Right lung (tissue), 5 donors: ENCODE results near the gene APOC3. TPM values are rescaled to one million over a fixed set of nuclear protein-coding genes. Genes with fewer than 3 reads are reported as not detected.
A peak's percentile ranks its signal among the peaks of the same experiment; 100 is the strongest.

Experiments
- DNase-seq, 2 donors: peaks; one replicate each; pipeline ENCODE4 v3.0.0-alpha.2; 2013
- polyA plus RNA-seq, 5 donors: library from polyadenylated mRNA; unstranded; fragments of 120-200 nt; gene quantifications; one replicate each; pipeline versions ENCODE4 v1.2.1 to v1.2.3, GENCODE V29; 2013; ENCODE audit warnings: inconsistent platforms in 1 of 5, low replicate concordance in 1 of 5; ENCODE audit not compliant: insufficient read length in 5 of 5, insufficient read depth in 1 of 5

APOC3 gene
- polyA plus RNA-seq, 5 donors, result 0.33 to 9.0 TPM; not detected in 3

DNA sequence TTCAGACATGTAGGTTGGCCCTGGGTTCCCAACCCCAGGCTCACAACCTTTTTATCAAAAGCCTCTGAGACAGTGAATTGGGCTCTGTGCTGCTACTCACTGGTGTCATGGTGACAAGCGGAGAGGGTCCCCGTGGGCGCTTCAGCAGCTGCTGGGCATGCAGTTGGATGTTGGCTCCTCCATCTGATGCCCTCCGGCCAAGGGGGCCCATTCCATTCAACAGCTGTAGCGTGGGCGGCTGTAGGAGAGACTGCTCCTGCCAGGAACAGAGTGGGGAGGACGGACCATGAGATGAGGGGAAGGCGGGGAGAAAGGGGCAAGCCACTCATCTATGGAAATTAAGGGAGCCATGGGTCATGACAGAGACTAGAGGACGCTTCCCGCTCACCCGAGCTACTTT lies 43.7 kb downstream of the APOC3 start:
- DNase-seq, result no peak

DNA sequence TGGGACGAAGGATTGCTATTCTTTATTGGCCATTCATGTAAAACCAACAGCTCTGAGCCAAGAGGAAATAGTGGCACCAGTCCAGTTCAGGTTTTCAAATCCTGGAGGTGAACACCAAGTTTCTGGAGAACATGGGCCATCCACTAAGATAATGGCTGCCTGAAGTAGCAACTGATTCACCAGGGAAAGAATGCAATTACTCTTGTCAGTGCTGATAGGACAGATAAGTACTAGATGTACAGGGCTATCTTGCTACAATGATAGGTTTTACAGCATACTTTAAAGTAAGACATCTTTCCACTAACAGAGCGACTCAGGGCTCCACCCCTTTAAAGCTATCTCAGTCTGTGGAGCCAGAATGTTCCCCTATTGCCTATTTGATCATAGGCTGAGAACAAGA lies 44.5 kb downstream of the APOC3 start:
- DNase-seq, result no peak

DNA sequence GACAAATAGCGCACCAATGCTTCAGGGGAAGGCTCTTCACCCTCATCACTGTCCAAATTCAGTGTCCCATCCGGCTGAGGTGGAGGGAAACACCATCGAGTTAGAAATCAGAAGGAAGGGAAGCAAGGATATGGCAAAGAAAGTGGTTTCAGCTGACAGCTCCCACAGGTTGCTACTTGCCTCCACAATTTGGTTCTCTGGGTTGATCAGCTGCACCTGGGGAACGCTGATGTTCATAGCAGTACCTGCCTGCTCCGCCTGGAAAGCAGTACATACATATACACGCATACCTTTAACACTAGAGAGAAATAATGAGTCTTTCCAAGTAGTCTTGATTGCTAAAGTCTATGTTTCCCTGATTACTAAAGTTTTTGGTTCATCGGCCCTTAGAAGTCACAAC lies 45.5 kb downstream of the APOC3 start:
- DNase-seq, result no peak

DNA sequence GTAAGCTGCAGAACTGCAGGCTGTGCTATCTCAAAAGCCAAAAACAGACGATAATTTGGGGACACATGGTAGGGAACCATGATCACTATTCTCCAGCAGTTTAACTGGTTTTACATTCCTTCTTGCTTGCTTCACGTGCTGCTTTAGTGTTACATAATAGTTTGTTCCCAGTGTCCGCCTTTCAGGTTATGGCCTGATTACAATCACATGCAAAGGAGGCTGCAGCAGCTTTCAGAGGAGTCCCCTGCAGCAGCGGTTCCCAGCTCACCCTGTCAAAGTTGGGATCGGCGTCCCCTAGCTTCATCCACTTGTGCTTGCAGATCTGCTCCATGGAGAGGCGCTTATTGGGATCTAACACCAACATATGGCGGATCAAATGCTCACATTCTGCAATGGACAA lies 46.9 kb downstream of the APOC3 start:
- DNase-seq, result no peak

DNA sequence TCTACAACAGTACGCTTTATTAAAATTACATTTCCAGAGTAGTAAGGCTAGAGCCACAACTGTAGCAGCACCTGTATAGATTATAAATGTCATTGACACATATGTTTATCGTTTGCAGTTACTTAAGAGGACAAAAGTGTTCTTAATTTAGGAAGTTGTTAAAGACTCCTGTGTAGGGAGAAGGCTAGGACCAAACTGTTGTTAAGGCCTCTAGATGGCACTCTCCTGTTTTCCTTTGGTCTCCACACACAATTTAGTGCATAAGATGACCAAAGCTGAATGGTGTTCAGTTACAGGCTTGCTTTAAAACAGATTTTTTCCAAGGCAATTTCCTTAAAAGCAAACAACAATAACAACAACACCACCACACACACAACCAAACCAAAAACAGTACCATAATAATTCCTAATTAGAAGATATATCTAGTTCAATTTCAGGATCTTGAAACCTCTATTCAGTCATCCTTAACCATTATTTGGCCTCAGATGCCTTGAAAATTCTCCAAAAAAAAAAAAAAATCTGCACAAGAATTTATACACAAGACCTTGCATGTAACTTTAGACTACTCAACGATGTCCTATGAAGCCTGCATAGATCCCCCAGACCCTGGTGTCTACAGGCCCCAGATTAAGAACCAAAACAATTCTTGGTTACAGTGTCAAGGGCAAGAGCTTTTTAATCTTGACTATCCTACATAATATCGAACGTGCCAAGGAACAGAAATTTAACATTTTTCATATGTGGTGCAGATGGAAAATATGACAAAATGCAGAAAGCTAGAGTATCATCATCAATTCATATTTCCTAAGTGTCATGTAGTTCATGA lies 50.3 kb downstream of the APOC3 start:
- DNase-seq, result peak; percentile 33 to 64

DNA sequence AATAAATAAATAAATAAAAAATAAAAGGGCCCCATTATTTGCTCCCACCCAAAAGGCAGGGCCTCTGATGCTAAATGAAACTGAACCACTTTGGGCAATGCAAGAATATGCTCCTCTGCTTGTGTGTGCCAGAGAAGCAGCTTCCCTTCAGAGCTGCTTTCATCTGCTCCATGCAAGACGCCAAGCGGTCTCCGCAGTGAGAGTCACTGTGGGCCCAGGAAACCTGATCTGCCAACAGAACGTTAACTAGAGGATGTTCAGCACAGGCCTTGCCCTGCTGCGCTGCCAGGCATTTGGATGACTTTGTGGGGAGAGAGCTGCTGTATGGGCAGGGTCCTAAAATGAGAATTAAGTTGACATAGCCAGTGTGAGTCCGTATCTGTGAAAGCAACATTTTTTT lies 51.4 kb downstream of the APOC3 start:
- no peak for DNase-seq

DNA sequence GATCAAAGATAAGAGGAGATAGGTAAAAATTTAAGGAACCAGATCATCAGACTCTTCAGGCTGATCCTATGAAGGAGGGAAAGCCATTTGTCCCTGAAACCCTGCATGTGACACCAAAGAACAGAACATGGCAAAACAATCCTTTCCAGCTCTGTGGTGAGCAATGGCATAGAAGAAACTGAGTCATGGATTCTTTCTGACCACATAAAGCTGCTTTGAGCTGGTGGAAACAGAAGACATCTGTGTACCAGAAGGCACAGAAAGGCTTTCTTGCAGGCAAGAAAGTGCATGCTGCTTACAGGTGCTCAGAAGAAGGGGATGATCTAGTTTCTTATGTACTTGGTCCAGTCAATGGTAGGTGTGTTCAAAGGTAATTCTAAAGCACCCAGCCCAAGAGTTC lies 52.7 kb downstream of the APOC3 start:
- DNase-seq, result no peak

Other genes starting within 250 kb of the APOC3 start
- 10 to 100 TPM; 32.2 to 40.9 (median 35.1) TPM for gene BUD13, start 56.9 kb upstream of the APOC3 start, polyA plus RNA-seq
- 10 to 100 TPM; 46.1 to 54.3 (median 52.3) TPM for gene ZPR1, start 41.9 kb upstream of the APOC3 start, polyA plus RNA-seq
- under 1 TPM in 1 of 5 donors, not detected in 4; 0.09 TPM for gene APOA5, start 38.0 kb upstream of the APOC3 start, polyA plus RNA-seq
- not detected for gene APOA4, start 6.6 kb upstream of the APOC3 start, polyA plus RNA-seq
- gene APOA1, start 7.7 kb downstream of the APOC3 start, polyA plus RNA-seq, result 10 to 100 TPM in 1 of 5 donors, 1 to 10 TPM in 4; 3.3 to 33.2 (median 4.4) TPM